ENCODE measurements around the gene CD300A. TPM values are rescaled to one million over a fixed set of nuclear protein-coding genes. Genes with fewer than 3 reads are reported as not detected.

The CD300A gene
- polyA plus RNA-seq, 6 donors from 2014 or later: 1.2 to 2.3 (median 1.6) TPM; not detected in 1

- peaks cover 0 to 16% (median 4%) of the 10 kb centered on the region in 7 donors for H3K9me3 Mint-ChIP-seq
- peak within 1 kb of the TSS in 3 of 6 donors; percentile 9 to 54 (median 41) for H3K27ac Mint-ChIP-seq
- ATAC-seq (ENCODE audit: low read depth in 2 of 2) (peak; percentile 53 to 55), DNase-seq (peak; percentile 18)
- peaks cover 0 to 16% of the 10 kb centered on the region in 2 donors for H3K36me3 Mint-ChIP-seq
- peaks cover 10 to 22% (median 20%) of the 10 kb centered on the region in 3 donors for H3K4me1 Mint-ChIP-seq
- H3K27me3 Mint-ChIP-seq: peaks cover 50 to 82% (median 54%) of the 10 kb centered on the region in 3 donors
- H3K4me3 Mint-ChIP-seq: peak within 1 kb of the TSS in 7 of 8 donors; percentile 64 to 81 (median 77)
These were observed 34.6 kb upstream of the CD300A start, which contains the start of gene GPRC5C for GRCh38 chr17:74431568-74432423. GPRC5C (plus strand) TSS chr17:74432088; CDS start chr17:74439777, 7,689 bp downstream.

DNA sequence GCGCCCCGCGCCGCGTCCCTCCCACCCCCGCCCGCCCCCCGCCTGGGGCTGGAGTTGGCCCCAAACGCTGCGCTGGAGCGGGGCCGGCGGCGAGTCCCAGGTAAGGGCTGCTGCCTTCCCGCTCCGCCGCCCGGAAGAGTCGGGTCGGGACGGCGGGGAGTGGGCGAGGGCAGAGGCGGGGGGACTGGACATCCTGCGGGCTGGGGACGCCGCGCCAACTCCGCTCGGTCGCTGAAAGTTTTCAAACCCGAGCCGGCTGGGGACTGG lies 34.1 kb upstream of the CD300A start:
- H3K27me3 Mint-ChIP-seq: peaks cover 54 to 83% (median 55%) of the 10 kb centered on the region in 3 donors
- no peak for DNase-seq
- H3K4me3 Mint-ChIP-seq: peak overlapping the region in 2 of 8 donors; percentile 9 to 46

GRCh38 chr17:74432766-74433391 lies 33.6 kb upstream of the CD300A start:
- Mint-ChIP-seq H3K4me1 (peaks cover 10 to 22% (median 20%) of the 10 kb centered on the region in 3 donors), H3K9me3 (peaks cover 4 to 27% (median 14%) of the 10 kb centered on the region in 7 donors), H3K27me3 (peaks cover 54 to 80% (median 55%) of the 10 kb centered on the region in 3 donors), H3K27ac (peak overlapping the region in 1 of 6 donors; percentile 54), H3K4me3 (peak overlapping the region in 4 of 8 donors; percentile 9 to 61 (median 46)), H3K36me3 (peaks cover 0 to 22% of the 10 kb centered on the region in 2 donors)
- ATAC-seq (ENCODE audit: low read depth in 2 of 2): no peak
- no peak for DNase-seq

More for the DNA sequence above, 34.1 kb upstream of the CD300A start:
- H3K4me1 Mint-ChIP-seq: peaks cover 10 to 22% (median 20%) of the 10 kb centered on the region in 3 donors
- peaks cover 0 to 19% of the 10 kb centered on the region in 2 donors for H3K36me3 Mint-ChIP-seq
- H3K9me3 Mint-ChIP-seq: peaks cover 3 to 22% (median 8%) of the 10 kb centered on the region in 7 donors
- no peak overlapping the region for H3K27ac Mint-ChIP-seq
- ATAC-seq (ENCODE audit: low read depth in 2 of 2): no peak

DNA sequence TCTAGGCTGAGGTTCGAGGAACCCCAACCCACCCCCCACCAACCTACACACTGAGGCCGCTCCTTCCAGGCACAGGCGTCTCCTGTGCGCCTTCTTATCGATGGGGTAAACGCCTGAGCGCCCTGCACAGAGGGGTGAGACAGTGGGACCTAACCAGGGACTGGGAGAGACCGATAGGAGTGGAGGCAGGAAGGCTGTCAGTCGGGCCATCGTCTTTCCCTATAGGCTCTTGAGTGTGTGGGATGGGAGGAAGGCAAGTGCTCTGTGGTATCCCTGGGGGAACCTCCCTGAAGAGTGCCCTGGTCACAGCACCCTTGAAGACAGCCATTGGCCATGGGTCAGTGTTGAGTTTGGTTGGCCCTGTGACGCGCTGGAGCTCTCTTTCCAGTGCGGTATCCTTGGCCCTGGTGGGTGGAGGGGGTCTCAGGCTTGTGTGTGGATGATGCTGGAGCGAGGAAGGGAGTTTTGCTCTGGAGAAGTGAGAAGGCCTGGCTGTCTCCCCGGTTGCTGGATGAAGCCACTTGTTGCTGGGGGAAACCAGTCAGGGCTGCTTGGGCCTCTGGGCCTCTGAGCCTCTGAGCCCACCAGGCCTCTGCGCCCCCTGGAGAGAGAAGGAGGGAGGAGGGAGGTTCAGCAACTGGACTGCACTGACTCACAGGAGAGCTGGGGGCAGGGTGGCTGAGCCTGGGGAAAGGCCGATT lies 32.9 kb upstream of the CD300A start:
- peak overlapping the region in 2 of 8 donors; percentile 16 to 29 for H3K4me3 Mint-ChIP-seq
- peak overlapping the region in 2 of 6 donors; percentile 20 to 67 for H3K27ac Mint-ChIP-seq
- DNase-seq: no peak

DNA sequence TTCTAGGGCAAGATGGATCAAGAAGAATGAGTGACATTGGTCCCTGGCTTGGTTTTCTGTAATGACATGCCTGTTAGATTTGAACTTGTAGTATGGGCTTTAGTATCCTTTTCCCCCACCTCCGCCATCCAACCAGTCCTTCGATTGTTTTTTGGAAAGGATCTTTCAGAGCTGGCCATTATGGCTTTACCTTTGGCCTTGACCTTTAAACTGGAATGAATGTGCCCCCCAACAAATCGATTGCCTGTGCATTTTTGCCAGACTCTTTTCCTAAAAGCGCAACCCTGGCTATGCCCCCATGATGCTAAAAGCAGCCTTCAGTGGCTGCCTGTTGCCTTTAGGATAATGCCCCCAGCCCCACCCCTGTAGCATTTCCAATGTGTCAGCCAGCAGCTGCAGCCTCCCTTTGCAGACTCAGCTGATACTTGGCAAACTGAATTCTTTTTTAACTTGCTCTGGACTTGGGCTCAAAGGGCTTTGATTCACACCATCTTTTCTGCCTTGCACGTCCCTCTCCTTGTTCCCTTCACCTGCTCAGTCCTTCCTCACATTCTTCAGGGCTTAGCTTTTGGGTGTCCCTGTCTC lies 30.6 kb upstream of the CD300A start:
- peak overlapping the region in 1 of 6 donors; percentile 40 for H3K27ac Mint-ChIP-seq
- peaks cover 9 to 25% (median 20%) of the 10 kb centered on the region in 3 donors for H3K4me1 Mint-ChIP-seq
- ATAC-seq (ENCODE audit: low read depth in 2 of 2) (no peak), DNase-seq (no peak)
- peaks cover 4 to 36% of the 10 kb centered on the region in 2 donors for H3K36me3 Mint-ChIP-seq
- H3K4me3 Mint-ChIP-seq: no peak overlapping the region
- peaks cover 39 to 58% (median 43%) of the 10 kb centered on the region in 3 donors for H3K27me3 Mint-ChIP-seq
- peaks cover 9 to 50% (median 35%) of the 10 kb centered on the region in 7 donors for H3K9me3 Mint-ChIP-seq

More for the DNA sequence above, 32.9 kb upstream of the CD300A start:
- no peak for ATAC-seq (ENCODE audit: low read depth in 2 of 2)
- Mint-ChIP-seq H3K4me1 (peaks cover 10 to 22% (median 20%) of the 10 kb centered on the region in 3 donors), H3K9me3 (peaks cover 5 to 33% (median 20%) of the 10 kb centered on the region in 7 donors), H3K36me3 (peaks cover under 1 to 23% of the 10 kb centered on the region in 2 donors), H3K27me3 (peaks cover 51 to 73% (median 54%) of the 10 kb centered on the region in 3 donors)

DNA sequence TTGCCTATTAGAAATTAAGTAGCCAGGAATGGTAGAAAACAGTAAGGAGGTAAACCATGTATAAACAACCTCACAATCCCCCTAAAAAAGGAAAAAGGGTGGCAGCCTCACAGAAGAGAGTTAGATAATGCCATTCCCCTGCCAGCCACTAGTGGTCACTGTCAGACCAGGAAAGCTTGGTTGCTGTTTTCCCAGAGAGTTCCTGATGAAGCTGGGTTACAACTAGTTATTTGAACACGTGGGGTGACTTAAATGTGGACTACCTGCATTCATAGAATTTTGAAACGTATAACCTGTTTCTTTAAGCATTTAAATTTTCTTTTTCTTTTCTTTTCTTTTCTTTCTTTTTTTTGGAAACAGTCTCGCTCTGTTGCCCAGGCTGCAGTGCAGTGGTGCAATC lies 28.7 kb upstream of the CD300A start:
- Mint-ChIP-seq H3K36me3 (peaks cover 4 to 36% of the 10 kb centered on the region in 2 donors), H3K27me3 (peaks cover 35 to 46% (median 38%) of the 10 kb centered on the region in 3 donors), H3K27ac (peak overlapping the region in 1 of 6 donors; percentile 75), H3K9me3 (peaks cover 9 to 50% (median 39%) of the 10 kb centered on the region in 7 donors), H3K4me3 (peak overlapping the region in 1 of 8 donors; percentile 40), H3K4me1 (peaks cover 4 to 19% (median 15%) of the 10 kb centered on the region in 3 donors)
- ATAC-seq (ENCODE audit: low read depth in 2 of 2): no peak
- DNase-seq: no peak

GRCh38 chr17:74439691-74440567 lies 26.5 kb upstream of the CD300A start:
- Mint-ChIP-seq H3K9me3 (peaks cover 9 to 50% (median 38%) of the 10 kb centered on the region in 7 donors), H3K27ac (peak overlapping the region in 2 of 6 donors; percentile 38 to 91), H3K4me1 (peaks cover 4 to 28% (median 25%) of the 10 kb centered on the region in 3 donors), H3K27me3 (peaks cover 22 to 26% (median 25%) of the 10 kb centered on the region in 3 donors), H3K36me3 (peaks cover 4 to 29% of the 10 kb centered on the region in 2 donors), H3K4me3 (peak overlapping the region in 2 of 8 donors; percentile 32 to 36)
- DNase-seq (no peak), ATAC-seq (ENCODE audit: low read depth in 2 of 2) (no peak)

GRCh38 chr17:74441537-74441936 lies 24.9 kb upstream of the CD300A start:
- Mint-ChIP-seq H3K4me1 (peaks cover 4 to 28% (median 25%) of the 10 kb centered on the region in 3 donors), H3K9me3 (peaks cover 5 to 38% (median 35%) of the 10 kb centered on the region in 7 donors), H3K27me3 (peaks cover 6 to 22% (median 11%) of the 10 kb centered on the region in 3 donors), H3K36me3 (peaks cover 4 to 23% of the 10 kb centered on the region in 2 donors), H3K4me3 (no peak overlapping the region), H3K27ac (no peak overlapping the region)
- ATAC-seq (ENCODE audit: low read depth in 2 of 2) (no peak), DNase-seq (no peak)

DNA sequence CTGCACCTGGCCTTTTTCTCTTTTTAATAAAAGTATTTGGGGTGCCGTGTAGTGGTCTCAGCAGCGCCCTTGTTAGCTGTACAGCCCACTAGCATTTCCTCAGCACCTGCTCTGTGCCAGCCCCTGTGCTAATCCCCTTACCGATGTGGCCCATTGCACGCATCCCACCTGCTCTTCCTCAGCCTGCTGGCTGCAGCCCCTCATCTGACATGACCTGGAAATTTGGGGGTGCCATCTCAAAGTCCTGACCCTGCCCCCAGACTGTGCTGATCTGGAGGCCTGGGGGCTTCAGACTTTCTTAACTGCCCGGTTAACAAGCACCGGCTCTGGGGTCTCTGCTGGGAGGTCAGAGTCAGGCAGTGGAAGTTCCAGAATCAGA lies 24.2 kb upstream of the CD300A start:
- H3K27ac Mint-ChIP-seq: peak overlapping the region in 2 of 6 donors; percentile 39 to 80
- peaks cover 4 to 17% of the 10 kb centered on the region in 2 donors for H3K36me3 Mint-ChIP-seq
- peak overlapping the region in 4 of 8 donors; percentile 15 to 87 (median 66) for H3K4me3 Mint-ChIP-seq
- H3K27me3 Mint-ChIP-seq: peaks cover 0 to 23% (median 5%) of the 10 kb centered on the region in 3 donors
- H3K9me3 Mint-ChIP-seq: peaks cover 4 to 32% (median 28%) of the 10 kb centered on the region in 7 donors
- DNase-seq (no peak), ATAC-seq (ENCODE audit: low read depth in 2 of 2) (no peak)
- H3K4me1 Mint-ChIP-seq: peaks cover 4 to 28% (median 25%) of the 10 kb centered on the region in 3 donors

GRCh38 chr17:74442670-74443515 lies 23.5 kb upstream of the CD300A start:
- peak overlapping the region in 5 of 6 donors; percentile 28 to 89 (median 80) for H3K27ac Mint-ChIP-seq

More at GRCh38 chr17:74442670-74443515, 23.5 kb upstream of the CD300A start:
- peak; percentile 55 for DNase-seq
- Mint-ChIP-seq H3K27me3 (peaks cover 0 to 27% (median 7%) of the 10 kb centered on the region in 3 donors), H3K4me1 (peaks cover 4 to 28% (median 25%) of the 10 kb centered on the region in 3 donors), H3K4me3 (peak overlapping the region; percentile 56 to 90 (median 72)), H3K36me3 (peaks cover 4 to 14% of the 10 kb centered on the region in 2 donors), H3K9me3 (peaks cover 4 to 26% (median 23%) of the 10 kb centered on the region in 7 donors)
- ATAC-seq (ENCODE audit: low read depth in 2 of 2): peak; percentile 88 to 91
